ACC112 (cell line): ENCODE data around the gene ANKRD9.

Experiments
- H2AFZ ChIP-seq: fragments of 200-600 bp; sonication (generic); one replicate; pipeline ENCODE4 v1.6.0; 2017; ENCODE audit warnings: antibody characterized with exemption, low read length; ENCODE audit not compliant: unreplicated experiment
- H3K27ac ChIP-seq: fragments of 200-600 bp; sonication (generic); 2 replicates; pipeline ENCODE4 v1.5.1; 2014; ENCODE audit warnings: low read depth, mild to moderate bottlenecking, antibody characterized with exemption, low read length, moderate library complexity
- H3K27me3 ChIP-seq: fragments of 200-600 bp; sonication (generic); 2 replicates; pipeline ENCODE4 v1.6.1; 2014; ENCODE audit warnings: mild to moderate bottlenecking, antibody characterized with exemption, low read length, moderate library complexity, mixed read lengths; ENCODE audit not compliant: insufficient read depth
- H3K36me3 ChIP-seq: fragments of 200-600 bp; sonication (generic); 2 replicates; pipeline ENCODE4 v1.6.1; 2016; ENCODE audit warnings: mild to moderate bottlenecking, antibody characterized with exemption, low read length, moderate library complexity, mixed read lengths; ENCODE audit not compliant: insufficient read depth
- H3K4me1 ChIP-seq: fragments of 200-600 bp; sonication (generic); one replicate; pipeline ENCODE4 v1.6.1; 2016; ENCODE audit warnings: low read length, mixed read lengths; ENCODE audit not compliant: insufficient read depth, unreplicated experiment, control insufficient read depth
- H3K4me3 ChIP-seq: fragments of 200-600 bp; sonication (generic); 2 replicates; pipeline ENCODE4 v1.5.1; 2014; ENCODE audit warnings: mild to moderate bottlenecking, low read depth, low read length
- H3K79me2 ChIP-seq: fragments of 200-600 bp; sonication (generic); one replicate; pipeline ENCODE4 v1.6.0; 2016; ENCODE audit warnings: low read length; ENCODE audit not compliant: control insufficient read depth, unreplicated experiment, insufficient read depth

ANKRD9 gene

DNA sequence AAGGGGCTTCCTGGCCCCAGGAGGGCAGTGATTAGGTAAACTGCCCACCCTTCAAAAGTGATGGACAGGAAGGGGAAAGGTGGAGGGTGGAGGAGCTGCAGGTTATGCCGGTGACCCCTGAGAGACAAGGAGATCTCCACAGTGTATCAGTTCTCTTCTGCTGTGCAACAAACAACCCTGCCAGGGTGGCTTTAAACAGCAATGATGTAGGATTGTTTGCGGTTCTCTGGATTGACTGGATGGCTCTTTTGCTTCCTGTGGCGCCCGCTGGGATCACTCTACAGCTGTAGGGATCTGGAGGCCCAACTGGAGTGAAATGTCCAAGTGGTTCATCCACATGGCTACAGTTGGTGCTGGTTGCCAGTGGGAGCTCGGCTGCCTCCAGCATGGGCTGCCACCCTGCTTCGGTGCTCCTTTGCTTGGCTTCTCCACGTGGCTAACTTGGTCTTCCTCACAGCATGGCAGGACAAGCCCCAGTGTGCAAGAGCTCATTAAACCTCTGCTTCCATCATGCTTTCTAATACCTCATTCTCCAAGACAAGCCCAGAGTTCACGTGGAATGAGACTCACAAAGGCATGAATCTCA is 8.6 kb upstream of the ANKRD9 start:
- Histone ChIP-seq H3K27me3 (no peaks in the 10 kb centered on the region), H3K4me1 (no peaks in the 10 kb centered on the region), H3K27ac (no peak overlapping the region), H3K79me2 (no peaks in the 10 kb centered on the region), H2AFZ (no peak overlapping the region), H3K4me3 (no peak overlapping the region), H3K36me3 (no peaks in the 10 kb centered on the region)

DNA sequence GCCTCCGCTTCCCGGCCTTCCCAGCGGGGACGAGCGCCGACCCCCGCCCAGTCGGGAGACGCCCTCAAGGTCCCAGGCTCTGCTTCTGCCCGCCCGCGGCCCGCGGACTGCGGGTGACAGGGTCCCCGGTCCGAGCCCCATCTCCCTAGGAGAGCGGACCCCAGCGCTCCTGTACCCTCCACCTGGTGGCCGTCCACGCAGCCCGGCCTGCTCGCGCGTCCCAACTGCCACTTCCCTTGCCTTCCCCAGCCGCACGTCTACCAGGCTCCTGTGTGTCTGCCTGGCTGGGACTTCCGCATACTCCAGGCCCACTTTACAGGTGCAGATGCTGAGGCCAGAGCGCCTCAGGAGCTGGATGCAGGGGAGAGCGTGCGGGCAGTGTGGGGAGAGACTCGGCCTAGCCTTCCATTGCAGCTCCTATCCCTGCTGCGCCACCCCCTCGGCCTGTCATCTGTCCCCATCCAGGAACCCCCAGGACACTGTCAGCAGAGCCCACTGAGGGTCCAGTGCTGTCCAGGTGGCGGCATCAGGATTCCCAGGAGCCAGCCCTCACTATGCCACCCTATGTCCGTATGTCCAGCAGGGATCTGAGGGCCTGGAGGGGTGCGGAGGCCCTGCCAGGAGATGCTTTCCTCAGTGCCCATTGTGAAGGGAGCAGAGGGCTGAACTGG is 8.0 kb upstream of the ANKRD9 start:
- Histone ChIP-seq H2AFZ (peak overlapping the region; percentile 51), H3K27ac (no peak overlapping the region), H3K4me3 (peak overlapping the region; percentile 74), H3K4me1 (no peaks in the 10 kb centered on the region), H3K27me3 (no peaks in the 10 kb centered on the region), H3K36me3 (no peaks in the 10 kb centered on the region), H3K79me2 (no peaks in the 10 kb centered on the region)

DNA sequence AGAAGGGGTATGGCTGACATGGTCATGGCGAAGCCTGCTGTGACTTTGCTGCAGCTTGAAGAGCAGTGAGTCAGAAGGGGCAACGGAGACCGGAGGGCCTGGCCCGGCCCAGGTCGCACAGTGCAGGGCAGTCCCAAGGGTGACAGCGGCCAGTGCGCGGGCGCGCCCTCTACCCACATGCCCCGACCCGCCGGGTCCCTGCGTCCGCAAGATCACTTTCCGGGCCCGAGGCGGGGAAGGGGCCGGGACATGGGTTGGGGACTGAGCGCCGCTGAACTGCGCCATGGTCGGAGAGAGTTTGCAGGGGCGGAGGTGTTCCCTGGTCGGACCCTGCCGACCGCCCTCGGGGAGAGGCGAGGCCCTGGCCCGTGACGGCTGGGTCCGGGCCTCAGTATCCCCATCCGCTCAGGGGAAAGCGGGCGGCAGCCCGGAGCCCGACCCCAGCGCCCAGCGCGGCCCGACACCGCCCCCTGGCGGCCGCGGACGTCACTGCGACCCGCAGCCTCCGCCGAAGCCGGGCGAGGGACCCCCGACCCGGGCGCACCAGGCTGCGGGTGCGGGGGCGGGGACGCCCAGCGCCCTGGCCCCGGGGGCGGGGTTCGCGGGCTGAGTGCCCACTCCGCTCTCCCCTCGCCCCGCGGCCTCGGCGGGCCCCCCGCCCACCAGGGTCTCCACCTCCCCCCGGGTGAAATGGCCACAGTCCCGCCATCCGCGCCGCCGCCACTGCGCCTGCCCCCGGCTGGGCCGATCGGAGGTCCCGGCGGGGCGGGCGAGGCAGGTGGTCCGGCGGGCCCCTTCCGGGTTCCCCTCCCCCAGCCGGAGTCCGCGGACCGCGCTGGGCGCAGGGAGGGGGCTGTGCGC is 7.2 kb upstream of the ANKRD9 start:
- Histone ChIP-seq H3K79me2 (no peaks in the 10 kb centered on the region), H3K27ac (no peak overlapping the region), H2AFZ (peak overlapping the region; percentile 51), H3K27me3 (no peaks in the 10 kb centered on the region), H3K36me3 (no peaks in the 10 kb centered on the region), H3K4me1 (no peaks in the 10 kb centered on the region), H3K4me3 (peak overlapping the region; percentile 74)

DNA sequence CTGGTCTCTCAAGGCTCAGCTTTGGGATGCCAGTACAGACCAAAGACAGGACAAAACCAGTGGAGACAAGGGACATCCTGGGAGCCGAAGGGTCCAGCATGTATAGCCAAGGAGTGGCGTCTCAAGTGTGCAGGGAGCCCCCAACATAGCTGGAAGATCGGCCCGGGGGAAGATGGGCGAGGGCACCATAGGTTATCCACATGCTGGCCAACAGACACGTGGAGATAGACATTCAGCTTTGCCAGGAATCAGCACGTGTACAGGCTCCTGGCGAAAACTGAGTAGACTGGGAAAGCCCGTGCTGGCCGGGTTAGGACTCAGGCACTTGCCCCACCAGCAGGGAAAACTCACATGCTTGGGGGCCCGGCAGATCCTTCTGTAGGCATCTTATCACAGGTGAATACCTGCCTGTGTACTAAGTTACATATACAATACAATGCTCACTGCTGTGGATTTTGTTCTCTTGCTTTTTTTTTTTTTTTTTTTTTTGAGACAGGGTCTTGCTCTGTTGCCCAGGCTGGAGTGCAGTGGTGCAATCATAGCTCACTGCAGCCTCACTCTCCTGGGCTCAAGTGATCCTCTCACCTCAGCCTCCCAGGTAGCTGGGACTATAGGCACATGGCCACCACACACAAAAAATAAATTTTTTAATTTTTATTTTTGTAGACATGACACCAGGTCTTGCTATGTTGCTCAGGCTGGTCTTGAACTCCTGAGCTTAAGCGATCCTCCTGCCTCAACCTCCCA is 5.6 kb upstream of the ANKRD9 start:
- Histone ChIP-seq H3K79me2 (no peaks in the 10 kb centered on the region), H3K4me3 (no peak overlapping the region), H2AFZ (no peak overlapping the region), H3K36me3 (no peaks in the 10 kb centered on the region), H3K27ac (no peak overlapping the region), H3K4me1 (no peaks in the 10 kb centered on the region), H3K27me3 (no peaks in the 10 kb centered on the region)

DNA sequence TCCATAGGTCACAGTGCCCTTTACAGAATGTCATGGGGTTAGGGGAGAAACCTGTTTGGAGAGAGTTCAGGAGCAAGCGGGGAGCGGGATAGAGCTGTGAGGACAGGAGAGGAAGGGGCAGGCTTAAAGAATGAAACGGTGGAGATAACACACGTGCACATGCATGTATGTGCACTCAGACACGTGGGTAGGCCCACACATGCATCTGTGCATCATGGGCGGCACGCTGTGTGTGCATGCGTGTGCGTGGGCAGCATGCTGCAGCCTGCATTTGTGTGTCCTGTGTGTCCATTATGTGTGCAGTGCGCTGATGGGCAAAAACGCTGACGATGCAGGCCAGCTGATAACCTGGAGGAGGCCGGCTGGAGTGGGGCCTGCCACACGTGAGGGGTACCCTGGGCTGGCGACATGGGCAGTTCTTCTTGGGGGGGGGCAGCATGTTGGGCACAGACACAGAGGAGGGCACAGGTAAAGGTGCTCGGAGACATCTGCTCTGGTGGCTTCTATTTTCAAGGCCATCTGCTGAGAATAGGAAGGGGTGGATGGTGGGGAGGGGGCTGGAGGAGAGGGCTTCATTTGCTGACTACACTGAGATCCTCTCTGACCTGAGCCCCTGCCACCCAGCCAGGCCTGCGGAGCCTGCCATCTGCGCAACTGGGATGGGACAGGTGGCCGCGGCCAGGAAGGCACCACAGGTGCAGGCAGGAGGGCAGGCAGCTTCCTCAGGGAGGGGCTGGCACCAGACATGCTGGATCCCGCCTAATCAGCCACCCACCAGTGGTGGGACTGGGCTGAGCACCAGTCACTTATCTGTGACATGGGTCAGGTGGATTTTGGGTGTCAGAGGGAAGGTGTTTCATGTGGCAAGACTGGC is 4.6 kb upstream of the ANKRD9 start:
- Histone ChIP-seq H3K79me2 (no peaks in the 10 kb centered on the region), H3K4me1 (no peaks in the 10 kb centered on the region), H3K4me3 (no peak overlapping the region), H3K36me3 (no peaks in the 10 kb centered on the region), H2AFZ (no peak overlapping the region), H3K27me3 (no peaks in the 10 kb centered on the region), H3K27ac (no peak overlapping the region)

DNA sequence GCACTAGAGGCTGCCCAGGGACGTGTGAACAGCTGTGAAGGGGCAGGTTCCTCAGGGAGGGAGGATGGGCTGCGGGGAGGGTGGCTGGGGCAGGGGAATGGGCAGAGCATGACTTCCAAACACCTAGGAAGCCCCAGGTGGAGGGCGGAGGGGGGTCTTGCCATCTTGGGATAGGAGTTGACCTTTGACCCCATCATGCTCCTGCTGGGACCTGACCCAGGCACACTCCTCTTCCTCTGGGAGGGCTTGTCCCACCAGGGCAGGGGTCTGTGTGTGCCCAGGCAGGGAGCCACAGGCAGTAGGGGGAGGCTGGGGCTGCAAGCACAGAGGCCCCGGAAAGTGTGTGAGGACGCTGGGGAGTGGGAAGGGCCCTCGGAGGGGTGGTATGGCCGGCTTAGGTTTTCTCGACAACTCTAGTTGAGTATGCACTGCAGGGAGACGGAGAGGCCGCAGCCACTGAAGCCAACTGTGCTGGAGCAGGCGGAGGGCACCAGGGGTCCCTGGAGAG is 3.3 kb upstream of the ANKRD9 start:
- H3K4me1 ChIP-seq: peaks cover 8% of the 10 kb centered on the region
- H3K4me3 ChIP-seq: no peak overlapping the region
- H3K36me3 ChIP-seq: no peaks in the 10 kb centered on the region
- H3K27ac ChIP-seq: no peak overlapping the region
- no peaks in the 10 kb centered on the region for H3K27me3 ChIP-seq
- no peaks in the 10 kb centered on the region for H3K79me2 ChIP-seq
- no peak overlapping the region for H2AFZ ChIP-seq

DNA sequence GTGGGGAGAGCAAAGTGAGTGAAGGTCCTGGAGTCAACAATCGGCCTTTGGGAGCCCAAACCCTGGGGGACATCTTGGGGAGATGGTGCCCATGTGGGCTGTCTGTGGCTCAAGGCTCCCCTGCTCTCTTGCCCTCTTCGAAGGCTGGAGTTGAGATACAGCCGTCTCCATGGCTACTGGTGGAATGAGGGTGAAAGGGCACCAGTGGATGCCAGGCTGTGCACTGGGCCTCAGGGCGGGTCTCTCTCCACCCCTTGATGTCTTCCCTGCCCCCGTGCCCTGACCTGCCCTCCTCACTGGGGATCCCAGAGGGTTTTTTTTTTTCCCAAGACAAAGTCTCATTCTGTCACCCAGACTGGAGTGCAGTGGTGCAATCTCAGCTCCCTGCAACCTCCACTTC is 2.0 kb upstream of the ANKRD9 start:
- Histone ChIP-seq H3K4me1 (peaks cover 8% of the 10 kb centered on the region), H3K27ac (no peak overlapping the region)

DNA sequence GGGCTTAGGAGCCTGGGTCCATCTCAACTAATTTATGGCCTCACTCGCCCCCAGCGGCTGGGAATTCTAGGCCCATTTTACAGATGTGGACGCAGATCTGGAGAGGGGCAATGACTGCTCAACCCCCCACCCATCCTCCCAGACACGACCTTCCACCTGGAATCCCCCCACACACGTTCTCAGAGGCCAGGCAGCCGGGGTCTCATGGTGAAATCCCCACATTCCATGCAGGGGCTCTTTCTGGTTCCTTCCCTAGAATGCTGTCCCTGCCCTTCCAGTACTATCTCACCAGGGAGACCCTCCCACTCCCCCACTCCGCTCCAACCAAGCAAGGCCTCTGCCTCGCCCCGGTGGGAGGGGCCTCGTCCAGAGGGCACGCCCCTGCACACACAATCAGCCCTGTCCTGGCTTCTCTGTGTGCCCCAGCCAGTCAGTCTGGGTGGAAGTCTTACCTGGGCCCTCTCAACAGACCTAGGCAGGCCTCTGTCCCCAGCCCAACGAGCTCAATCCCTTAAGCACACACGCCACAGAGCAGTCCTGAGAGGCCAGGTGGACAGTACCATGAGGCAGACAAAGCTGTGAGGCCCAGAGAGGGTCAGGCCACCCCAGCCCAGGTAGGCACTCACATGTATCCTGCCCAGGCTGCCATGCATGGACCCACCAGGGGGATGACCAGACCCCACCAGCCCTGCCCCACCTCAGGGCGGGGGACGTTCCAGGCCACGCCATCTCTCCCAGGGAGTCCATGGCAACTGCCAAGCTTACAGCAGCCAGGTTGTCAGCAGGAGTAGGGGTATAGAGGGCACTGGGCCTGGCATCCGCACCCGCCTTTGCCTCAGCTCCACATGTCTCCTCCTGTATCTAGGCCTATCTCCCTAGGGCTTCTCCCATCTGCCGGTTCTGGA is 1.3 kb upstream of the ANKRD9 start:
- H3K79me2 ChIP-seq: no peaks in the 10 kb centered on the region
- peak overlapping the region; percentile 78; the same call in 1 of the 2 replicates for H3K4me3 ChIP-seq
- peaks cover 8% of the 10 kb centered on the region for H3K4me1 ChIP-seq
- H3K27ac ChIP-seq: no peak overlapping the region
- H3K27me3 ChIP-seq: no peaks in the 10 kb centered on the region
- H3K36me3 ChIP-seq: no peaks in the 10 kb centered on the region
- no peak overlapping the region for H2AFZ ChIP-seq

More for the DNA sequence above, 2.0 kb upstream of the ANKRD9 start:
- no peaks in the 10 kb centered on the region for H3K79me2 ChIP-seq
- H3K4me3 ChIP-seq: no peak overlapping the region
- H3K36me3 ChIP-seq: no peaks in the 10 kb centered on the region
- H2AFZ ChIP-seq: no peak overlapping the region
- no peaks in the 10 kb centered on the region for H3K27me3 ChIP-seq
